22Rv1 (cell line): ENCODE data around the gene SMTNL2.
A peak's percentile ranks its signal among the peaks of the same experiment; 100 is the strongest.

Experiments used
- H3K27ac ChIP-seq: fragments of 450-650 bp; 2 replicates; pipeline ENCODE4 v1.5.1; 2017
- ZFX ChIP-seq: fragments of 450-650 bp; IDR thresholded peaks from 2 replicates; pipeline ENCODE4 v1.6.1; 2017; ENCODE audit warnings: antibody characterized with exemption, borderline replicate concordance
- TF ChIP-seq, protein P1 (sequence below): fragments of 450-650 bp; IDR thresholded peaks from 2 replicates; pipeline ENCODE4 v1.5.1; 2017; ENCODE audit warnings: mild to moderate bottlenecking

SMTNL2 gene

GRCh38 chr17:4538236-4539002, 45.9 kb upstream of the SMTNL2 start:
- H3K27ac ChIP-seq = no peak overlapping the region
- TF ChIP-seq, protein P1, sequence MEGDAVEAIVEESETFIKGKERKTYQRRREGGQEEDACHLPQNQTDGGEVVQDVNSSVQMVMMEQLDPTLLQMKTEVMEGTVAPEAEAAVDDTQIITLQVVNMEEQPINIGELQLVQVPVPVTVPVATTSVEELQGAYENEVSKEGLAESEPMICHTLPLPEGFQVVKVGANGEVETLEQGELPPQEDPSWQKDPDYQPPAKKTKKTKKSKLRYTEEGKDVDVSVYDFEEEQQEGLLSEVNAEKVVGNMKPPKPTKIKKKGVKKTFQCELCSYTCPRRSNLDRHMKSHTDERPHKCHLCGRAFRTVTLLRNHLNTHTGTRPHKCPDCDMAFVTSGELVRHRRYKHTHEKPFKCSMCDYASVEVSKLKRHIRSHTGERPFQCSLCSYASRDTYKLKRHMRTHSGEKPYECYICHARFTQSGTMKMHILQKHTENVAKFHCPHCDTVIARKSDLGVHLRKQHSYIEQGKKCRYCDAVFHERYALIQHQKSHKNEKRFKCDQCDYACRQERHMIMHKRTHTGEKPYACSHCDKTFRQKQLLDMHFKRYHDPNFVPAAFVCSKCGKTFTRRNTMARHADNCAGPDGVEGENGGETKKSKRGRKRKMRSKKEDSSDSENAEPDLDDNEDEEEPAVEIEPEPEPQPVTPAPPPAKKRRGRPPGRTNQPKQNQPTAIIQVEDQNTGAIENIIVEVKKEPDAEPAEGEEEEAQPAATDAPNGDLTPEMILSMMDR = no peak
- no peak for TF ChIP-seq ZFX

DNA sequence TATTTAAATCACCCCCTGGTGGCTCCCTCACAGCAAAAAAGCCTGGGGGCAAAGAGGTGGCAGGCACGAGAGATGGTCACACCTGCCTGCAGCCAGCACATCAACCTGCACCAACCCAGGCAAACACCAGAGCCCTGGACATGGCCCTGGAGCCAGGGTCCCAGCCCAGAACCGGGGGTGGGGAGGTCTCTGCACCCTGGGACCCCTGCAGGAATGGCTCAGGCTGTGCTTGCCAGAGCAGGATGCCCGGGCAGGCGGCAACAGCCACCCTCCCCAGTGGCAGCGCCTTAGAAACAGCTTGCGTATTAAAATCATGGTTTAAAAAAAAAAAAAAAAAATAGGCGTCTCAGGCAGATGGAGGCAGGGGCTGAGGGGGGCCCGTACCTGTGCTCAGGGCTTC, 45.3 kb upstream of the SMTNL2 start:
- TF ChIP-seq, protein P1 = no peak
- no peak for TF ChIP-seq ZFX
- no peak overlapping the region for H3K27ac ChIP-seq

- no peak overlapping the region for H3K27ac ChIP-seq
- TF ChIP-seq, protein P1 = no peak
- TF ChIP-seq ZFX = no peak
Observed at GRCh38 chr17:4539576-4540223, 44.6 kb upstream of the SMTNL2 start.

DNA sequence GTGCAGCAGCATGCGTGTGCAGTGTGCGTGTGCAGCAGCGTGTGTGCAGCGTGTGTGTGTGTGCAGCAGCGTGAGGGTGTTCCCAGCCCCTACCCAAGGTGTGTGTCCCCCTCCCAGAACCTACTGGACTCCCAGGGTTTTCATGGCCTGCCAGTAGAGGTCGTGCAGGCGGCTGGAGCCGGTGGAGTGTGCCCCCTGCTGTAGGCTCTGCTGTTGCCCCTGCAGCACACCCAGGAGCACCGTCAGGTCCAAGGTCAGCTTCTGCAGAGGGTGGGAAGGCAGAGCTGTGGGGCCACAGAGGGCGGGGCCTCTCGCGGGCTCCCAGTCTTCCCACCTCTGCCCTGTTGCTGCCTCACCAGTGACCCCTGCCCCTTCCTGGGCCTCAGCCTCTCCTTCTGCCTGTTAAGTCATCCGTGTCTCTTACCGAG, 44.1 kb upstream of the SMTNL2 start:
- H3K27ac ChIP-seq = no peak overlapping the region
- no peak for TF ChIP-seq ZFX
- TF ChIP-seq, protein P1 = peak; percentile 12; the same call in 1 of the 2 replicates

DNA sequence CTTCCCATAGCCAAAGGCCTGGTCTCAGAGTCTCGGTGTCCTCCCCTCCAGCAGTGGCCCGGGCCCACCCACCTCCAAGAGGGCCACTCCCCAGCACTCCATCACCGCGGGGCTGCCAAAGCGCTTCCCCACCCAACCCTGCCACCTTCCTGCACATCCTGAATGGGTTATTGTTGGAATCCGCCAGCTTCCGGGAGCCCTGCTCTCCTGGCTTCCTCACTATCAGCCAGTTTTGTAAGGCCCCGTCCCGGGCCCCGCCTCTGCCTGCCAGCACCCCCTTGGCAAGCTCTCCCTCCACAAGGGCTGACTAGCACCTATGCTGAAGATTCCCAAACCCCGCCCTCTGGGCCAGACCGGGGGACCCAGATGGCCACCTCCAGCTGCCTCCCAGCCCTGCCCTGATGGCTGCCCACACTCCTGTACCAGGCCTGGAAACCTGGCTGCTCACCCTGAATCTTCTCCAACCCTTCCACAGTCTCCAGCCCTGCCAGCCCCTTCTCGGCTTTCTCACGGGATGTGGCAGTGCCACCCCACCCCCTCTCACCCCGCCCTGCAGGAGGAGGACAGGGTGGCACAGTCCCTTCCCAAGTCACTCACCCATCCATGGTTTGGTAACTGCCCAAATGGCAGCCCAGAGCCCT, 43.5 kb upstream of the SMTNL2 start:
- no peak for TF ChIP-seq ZFX
- TF ChIP-seq, protein P1 = no peak
- H3K27ac ChIP-seq = no peak overlapping the region

GRCh38 chr17:4541328-4542002, 42.9 kb upstream of the SMTNL2 start:
- no peak overlapping the region for H3K27ac ChIP-seq
- no peak for TF ChIP-seq ZFX
- TF ChIP-seq, protein P1 = no peak; the same call in 1 of the 2 replicates
